Measurements from ENCODE around the gene LZTS3.

The LZTS3 gene

DNA sequence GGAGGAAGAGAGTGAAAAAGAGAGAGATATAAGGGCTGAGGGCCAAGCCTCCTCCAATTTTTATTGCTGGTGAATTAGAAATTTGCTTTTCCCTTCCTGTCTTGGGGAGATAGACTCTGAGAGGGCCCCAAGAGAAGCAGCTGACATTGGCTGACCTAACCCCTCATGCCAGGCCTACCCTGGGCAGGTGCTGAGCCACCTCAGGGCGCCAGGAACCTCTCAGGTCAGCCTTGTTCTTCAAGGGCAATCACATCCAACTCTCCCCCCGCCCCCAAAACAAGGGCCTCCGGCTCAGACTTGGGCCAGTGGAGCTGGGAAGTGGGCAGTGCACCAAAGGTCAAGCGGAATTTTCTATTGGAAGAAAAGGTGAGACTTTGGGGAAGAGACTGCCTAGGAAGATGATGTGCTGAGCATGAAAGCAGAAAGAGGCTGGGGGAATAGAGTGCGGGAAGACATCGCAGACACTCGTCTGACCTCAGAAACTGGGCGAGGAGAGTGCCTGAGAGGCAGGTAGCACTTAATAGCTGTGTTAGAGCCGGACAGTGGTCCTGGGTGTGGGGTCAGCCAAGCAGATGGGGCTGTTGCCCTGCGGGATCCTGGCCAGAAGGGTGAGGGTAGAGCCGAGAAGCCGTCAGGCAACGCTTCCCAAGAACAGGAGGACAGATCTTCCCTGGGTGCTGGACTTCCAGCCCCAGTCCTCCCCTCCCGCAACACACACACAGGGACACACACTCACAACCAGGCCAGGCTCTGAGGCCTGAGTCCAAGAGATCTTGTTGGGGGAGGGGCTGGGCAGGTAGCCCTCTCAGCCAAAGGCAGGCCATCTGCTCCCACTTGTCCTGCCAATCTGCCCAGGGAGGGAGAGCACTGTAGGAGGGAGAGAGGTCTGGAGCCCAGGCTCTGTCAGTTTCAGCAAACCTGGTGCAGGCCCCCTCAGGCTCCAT is 10.0 kb downstream of the LZTS3 start:
- TF ChIP-seq CSDC2 (CRISPR knock-in tag; IDR thresholded peaks at IDR 0.05) = no peak
- TF ChIP-seq ARNTL (CRISPR knock-in tag; IDR thresholded peaks at IDR 0.05; ENCODE audit: borderline replicate concordance, low read depth) = no peak
- TF ChIP-seq, protein P1, sequence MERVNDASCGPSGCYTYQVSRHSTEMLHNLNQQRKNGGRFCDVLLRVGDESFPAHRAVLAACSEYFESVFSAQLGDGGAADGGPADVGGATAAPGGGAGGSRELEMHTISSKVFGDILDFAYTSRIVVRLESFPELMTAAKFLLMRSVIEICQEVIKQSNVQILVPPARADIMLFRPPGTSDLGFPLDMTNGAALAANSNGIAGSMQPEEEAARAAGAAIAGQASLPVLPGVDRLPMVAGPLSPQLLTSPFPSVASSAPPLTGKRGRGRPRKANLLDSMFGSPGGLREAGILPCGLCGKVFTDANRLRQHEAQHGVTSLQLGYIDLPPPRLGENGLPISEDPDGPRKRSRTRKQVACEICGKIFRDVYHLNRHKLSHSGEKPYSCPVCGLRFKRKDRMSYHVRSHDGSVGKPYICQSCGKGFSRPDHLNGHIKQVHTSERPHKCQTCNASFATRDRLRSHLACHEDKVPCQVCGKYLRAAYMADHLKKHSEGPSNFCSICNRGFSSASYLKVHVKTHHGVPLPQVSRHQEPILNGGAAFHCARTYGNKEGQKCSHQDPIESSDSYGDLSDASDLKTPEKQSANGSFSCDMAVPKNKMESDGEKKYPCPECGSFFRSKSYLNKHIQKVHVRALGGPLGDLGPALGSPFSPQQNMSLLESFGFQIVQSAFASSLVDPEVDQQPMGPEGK (CRISPR knock-in tag; IDR thresholded peaks at IDR 0.05; ENCODE audit: borderline replicate concordance) = no peak
- TF ChIP-seq, protein P2, sequence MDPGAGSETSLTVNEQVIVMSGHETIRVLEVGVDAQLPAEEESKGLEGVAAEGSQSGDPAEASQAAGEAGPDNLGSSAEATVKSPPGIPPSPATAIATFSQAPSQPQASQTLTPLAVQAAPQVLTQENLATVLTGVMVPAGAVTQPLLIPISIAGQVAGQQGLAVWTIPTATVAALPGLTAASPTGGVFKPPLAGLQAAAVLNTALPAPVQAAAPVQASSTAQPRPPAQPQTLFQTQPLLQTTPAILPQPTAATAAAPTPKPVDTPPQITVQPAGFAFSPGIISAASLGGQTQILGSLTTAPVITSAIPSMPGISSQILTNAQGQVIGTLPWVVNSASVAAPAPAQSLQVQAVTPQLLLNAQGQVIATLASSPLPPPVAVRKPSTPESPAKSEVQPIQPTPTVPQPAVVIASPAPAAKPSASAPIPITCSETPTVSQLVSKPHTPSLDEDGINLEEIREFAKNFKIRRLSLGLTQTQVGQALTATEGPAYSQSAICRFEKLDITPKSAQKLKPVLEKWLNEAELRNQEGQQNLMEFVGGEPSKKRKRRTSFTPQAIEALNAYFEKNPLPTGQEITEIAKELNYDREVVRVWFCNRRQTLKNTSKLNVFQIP (CRISPR knock-in tag; IDR thresholded peaks at IDR 0.05; ENCODE audit: borderline replicate concordance, low read depth) = no peak
- no peak for TF ChIP-seq RARB (CRISPR knock-in tag; IDR thresholded peaks at IDR 0.05)
- TF ChIP-seq, protein P3, sequence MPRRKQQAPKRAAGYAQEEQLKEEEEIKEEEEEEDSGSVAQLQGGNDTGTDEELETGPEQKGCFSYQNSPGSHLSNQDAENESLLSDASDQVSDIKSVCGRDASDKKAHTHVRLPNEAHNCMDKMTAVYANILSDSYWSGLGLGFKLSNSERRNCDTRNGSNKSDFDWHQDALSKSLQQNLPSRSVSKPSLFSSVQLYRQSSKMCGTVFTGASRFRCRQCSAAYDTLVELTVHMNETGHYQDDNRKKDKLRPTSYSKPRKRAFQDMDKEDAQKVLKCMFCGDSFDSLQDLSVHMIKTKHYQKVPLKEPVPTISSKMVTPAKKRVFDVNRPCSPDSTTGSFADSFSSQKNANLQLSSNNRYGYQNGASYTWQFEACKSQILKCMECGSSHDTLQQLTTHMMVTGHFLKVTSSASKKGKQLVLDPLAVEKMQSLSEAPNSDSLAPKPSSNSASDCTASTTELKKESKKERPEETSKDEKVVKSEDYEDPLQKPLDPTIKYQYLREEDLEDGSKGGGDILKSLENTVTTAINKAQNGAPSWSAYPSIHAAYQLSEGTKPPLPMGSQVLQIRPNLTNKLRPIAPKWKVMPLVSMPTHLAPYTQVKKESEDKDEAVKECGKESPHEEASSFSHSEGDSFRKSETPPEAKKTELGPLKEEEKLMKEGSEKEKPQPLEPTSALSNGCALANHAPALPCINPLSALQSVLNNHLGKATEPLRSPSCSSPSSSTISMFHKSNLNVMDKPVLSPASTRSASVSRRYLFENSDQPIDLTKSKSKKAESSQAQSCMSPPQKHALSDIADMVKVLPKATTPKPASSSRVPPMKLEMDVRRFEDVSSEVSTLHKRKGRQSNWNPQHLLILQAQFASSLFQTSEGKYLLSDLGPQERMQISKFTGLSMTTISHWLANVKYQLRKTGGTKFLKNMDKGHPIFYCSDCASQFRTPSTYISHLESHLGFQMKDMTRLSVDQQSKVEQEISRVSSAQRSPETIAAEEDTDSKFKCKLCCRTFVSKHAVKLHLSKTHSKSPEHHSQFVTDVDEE (CRISPR knock-in tag; IDR thresholded peaks at IDR 0.05) = no peak
- TF ChIP-seq ZNF70 (CRISPR knock-in tag; IDR thresholded peaks at IDR 0.05) = no peak
- ATAC-seq = no peak

DNA sequence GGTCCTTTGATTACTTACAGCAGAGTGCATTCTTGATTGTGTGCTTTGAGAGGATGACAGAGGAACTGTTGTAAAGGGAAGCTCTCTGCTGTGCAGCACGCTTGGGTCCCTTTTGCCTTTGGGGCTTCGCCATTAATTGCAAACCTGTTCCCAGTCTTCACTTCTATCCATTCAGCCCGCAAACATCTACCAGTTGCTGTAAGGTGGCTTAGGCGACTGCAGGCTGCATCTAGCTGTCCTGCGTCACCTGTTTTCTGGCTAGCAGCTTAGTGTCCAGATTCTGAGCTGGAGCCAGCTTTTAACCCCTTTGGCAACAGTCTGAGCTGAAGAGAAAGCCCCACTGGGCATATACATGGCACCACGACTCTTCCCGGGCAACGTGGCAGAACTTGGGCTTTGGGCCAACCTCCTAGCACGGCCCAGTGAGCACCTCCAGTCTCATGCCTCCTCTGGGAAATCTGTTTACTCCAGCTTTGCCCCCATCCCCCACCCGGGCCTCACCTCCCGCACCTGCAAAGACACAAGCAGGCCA is 11.2 kb downstream of the LZTS3 start:
- no peak for ATAC-seq

DNA sequence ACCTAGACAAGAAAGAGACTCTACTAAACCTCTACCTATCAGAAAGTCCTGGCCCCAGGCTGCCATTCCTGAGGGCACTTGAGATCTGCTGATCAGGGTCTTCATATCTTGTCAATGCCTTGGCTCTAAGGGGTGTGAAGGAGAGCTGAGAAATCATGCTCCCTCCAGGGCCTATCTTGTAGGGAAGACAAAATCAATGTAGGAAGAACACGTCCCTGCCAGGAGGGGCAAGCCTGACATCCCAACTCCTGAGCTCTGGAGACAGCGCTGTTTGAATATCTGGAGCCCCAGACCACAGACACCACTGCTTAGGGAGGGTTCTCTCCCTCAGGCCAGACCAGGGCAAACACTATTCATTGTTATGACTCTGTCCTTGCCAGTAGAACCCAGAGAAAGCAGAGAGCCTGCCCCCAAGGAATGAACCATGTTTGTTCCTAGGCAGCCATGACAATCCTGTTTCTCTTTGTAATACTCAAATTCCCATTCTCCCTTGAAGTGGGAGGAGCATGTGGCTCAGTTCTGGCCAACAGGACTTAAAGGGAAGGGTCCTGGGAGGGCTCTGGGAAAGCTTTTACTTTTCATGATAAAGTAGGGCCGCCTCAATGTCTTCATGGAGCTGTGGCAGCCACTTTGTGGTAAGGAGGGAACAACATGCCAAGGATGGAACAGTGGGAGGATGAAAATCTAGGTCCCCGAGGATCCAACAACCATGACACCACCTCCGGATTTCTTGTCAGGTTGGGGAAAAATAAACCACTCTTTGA is 11.9 kb downstream of the LZTS3 start:
- no peak for TF ChIP-seq ZNF70 (CRISPR knock-in tag; IDR thresholded peaks at IDR 0.05)
- TF ChIP-seq, protein P4, sequence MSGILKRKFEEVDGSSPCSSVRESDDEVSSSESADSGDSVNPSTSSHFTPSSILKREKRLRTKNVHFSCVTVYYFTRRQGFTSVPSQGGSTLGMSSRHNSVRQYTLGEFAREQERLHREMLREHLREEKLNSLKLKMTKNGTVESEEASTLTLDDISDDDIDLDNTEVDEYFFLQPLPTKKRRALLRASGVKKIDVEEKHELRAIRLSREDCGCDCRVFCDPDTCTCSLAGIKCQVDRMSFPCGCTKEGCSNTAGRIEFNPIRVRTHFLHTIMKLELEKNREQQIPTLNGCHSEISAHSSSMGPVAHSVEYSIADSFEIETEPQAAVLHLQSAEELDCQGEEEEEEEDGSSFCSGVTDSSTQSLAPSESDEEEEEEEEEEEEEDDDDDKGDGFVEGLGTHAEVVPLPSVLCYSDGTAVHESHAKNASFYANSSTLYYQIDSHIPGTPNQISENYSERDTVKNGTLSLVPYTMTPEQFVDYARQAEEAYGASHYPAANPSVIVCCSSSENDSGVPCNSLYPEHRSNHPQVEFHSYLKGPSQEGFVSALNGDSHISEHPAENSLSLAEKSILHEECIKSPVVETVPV (CRISPR knock-in tag; IDR thresholded peaks at IDR 0.05) = no peak
- TF ChIP-seq ISL1 (CRISPR knock-in tag; IDR thresholded peaks at IDR 0.05) = no peak
- no peak for TF ChIP-seq SNAI2 (CRISPR knock-in tag; IDR thresholded peaks at IDR 0.05)
- no peak for TF ChIP-seq RARB (CRISPR knock-in tag; IDR thresholded peaks at IDR 0.05)
- no peak for TF ChIP-seq GLIS3 (CRISPR knock-in tag; IDR thresholded peaks at IDR 0.05)
- no peak for TF ChIP-seq ZNF8 (CRISPR knock-in tag; IDR thresholded peaks at IDR 0.05)
- TF ChIP-seq, protein P5, sequence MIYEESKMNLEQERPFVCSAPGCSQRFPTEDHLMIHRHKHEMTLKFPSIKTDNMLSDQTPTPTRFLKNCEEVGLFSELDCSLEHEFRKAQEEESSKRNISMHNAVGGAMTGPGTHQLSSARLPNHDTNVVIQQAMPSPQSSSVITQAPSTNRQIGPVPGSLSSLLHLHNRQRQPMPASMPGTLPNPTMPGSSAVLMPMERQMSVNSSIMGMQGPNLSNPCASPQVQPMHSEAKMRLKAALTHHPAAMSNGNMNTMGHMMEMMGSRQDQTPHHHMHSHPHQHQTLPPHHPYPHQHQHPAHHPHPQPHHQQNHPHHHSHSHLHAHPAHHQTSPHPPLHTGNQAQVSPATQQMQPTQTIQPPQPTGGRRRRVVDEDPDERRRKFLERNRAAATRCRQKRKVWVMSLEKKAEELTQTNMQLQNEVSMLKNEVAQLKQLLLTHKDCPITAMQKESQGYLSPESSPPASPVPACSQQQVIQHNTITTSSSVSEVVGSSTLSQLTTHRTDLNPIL (CRISPR knock-in tag; IDR thresholded peaks at IDR 0.05; ENCODE audit: low read depth) = no peak
- ATAC-seq = no peak

More for the DNA sequence above, 11.2 kb downstream of the LZTS3 start:
- no peak for TF ChIP-seq ISL1 (CRISPR knock-in tag; IDR thresholded peaks at IDR 0.05)
- TF ChIP-seq ZNF565 (CRISPR knock-in tag; conservative IDR thresholded peaks at IDR 0.05; ENCODE audit: low read depth) = no peak
- no peak for TF ChIP-seq RARB (CRISPR knock-in tag; IDR thresholded peaks at IDR 0.05)

DNA sequence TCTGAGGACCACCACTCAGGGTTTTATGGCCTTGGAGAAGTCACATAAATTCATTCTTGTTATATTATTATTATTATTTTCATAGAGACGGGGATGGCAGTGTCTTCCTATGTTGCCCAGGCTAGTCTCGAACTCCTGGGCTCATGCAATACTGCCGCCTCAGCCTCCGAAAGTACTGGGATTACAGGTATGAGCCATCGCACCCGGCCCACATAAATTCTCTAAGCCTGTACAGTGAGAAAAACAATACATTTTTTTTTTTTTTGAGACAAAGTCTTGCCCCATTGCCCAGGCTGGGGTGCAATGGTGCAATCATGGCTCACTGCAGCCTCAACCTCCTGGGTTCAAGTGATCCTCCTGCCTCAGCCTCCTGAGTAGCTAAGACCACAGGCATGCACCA is 12.9 kb downstream of the LZTS3 start:
- ATAC-seq = no peak
- TF ChIP-seq, protein P5 (CRISPR knock-in tag; IDR thresholded peaks at IDR 0.05; ENCODE audit: low read depth) = no peak
- TF ChIP-seq, protein P2 (CRISPR knock-in tag; IDR thresholded peaks at IDR 0.05; ENCODE audit: borderline replicate concordance, low read depth) = no peak
- TF ChIP-seq BACH2 (CRISPR knock-in tag; IDR thresholded peaks at IDR 0.05; ENCODE audit: borderline replicate concordance) (no peak), TCF4 (CRISPR knock-in tag; IDR thresholded peaks at IDR 0.05; ENCODE audit: borderline replicate concordance) (no peak)
- TF ChIP-seq, protein P3 (CRISPR knock-in tag; IDR thresholded peaks at IDR 0.05) = no peak
